AG04450 (cell line): ENCODE measurements around the gene RPL18. TPM values are rescaled to one million over a fixed set of nuclear protein-coding genes. Genes with fewer than 3 reads are reported as not detected.
A peak's percentile ranks its signal among the peaks of the same experiment; 100 is the strongest.

ENCODE experiments used
- CTCF ChIA-PET: fragments of 300-600, 350-600 bp; formaldehyde crosslinking; extraction: SDS; loops from one replicate; lab custom pipeline; 2022; ENCODE audit warnings: antibody characterized with exemption, inconsistent platforms; lab: Charles Lee
- POLR2A ChIA-PET: fragments of 350-600 bp; formaldehyde crosslinking; extraction: SDS; loops from one replicate; lab custom pipeline; 2021; ENCODE audit warnings: antibody characterized with exemption, inconsistent platforms; lab: Yijun Ruan, JAX
- DNase-seq: peaks from one replicate; pipeline ENCODE4 v3.0.0-alpha.2; 2011; ENCODE audit warnings: low read depth, low spot score
- H3K27ac ChIP-seq: one replicate; pipeline ENCODE4 v1.5.1; 2012; ENCODE audit warnings: low read depth, low read length, control low read depth
- H3K27me3 ChIP-seq: one replicate; pipeline ENCODE4 v1.6.0; 2012; ENCODE audit warnings: low read length; ENCODE audit not compliant: control insufficient read depth, insufficient read depth
- H3K4me3 ChIP-seq: 2 replicates; pipeline ENCODE4 v1.5.1; 2011; ENCODE audit warnings: mild to moderate bottlenecking, low read depth, low read length, control low read depth
- H3K9me3 ChIP-seq: 2 replicates; pipeline ENCODE4 v1.5.1; 2012; ENCODE audit warnings: low read length; ENCODE audit not compliant: control insufficient read depth, insufficient read depth
- CTCF ChIP-seq: IDR thresholded peaks from 2 replicates; pipeline ENCODE4 v1.5.1; 2011; ENCODE audit warnings: low read depth, low read length, control low read depth, inconsistent platforms
- polyA plus RNA-seq: library from polyadenylated mRNA; depleted of rRNA; stranded (reverse); fragments of >200 nt; gene quantifications from 2 replicates; pipeline ENCODE4 v1.2.3, GENCODE V29; 2011

RPL18 gene
- polyA plus RNA-seq, 1 experiment, result 1,020 TPM

- no peaks in the 10 kb centered on the region for H3K27me3 ChIP-seq
These were observed 1.6 kb downstream of the RPL18 start for GRCh38 chr19:48617146-48617937.

GRCh38 chr19:48616491-48617056 is 2.4 kb downstream of the RPL18 start:
- no peak for TF ChIP-seq CTCF
- H3K4me3 ChIP-seq, result peak overlapping the region; percentile 97
- no peaks in the 10 kb centered on the region; the same call in 1 of the 2 replicates for H3K9me3 ChIP-seq
- H3K27me3 ChIP-seq, result no peaks in the 10 kb centered on the region
- no peak overlapping the region for H3K27ac ChIP-seq
- POLR2A ChIA-PET, result interaction anchor here (0.6 kb wide), 1 partner anchor 280 kb away, joined by 3 read pairs; no protein-coding TSS in a partner anchor
- DNase-seq, result no peak
- CTCF ChIA-PET, result no interaction called here

More at GRCh38 chr19:48617146-48617937, 1.6 kb downstream of the RPL18 start:
- CTCF ChIA-PET, result interaction anchor here (0.6 to 0.8 kb wide), 3 partner anchors 8 to 112 kb away, joined by 3 to 7 read pairs (median 3); no protein-coding TSS in a partner anchor
- POLR2A ChIA-PET, result interaction anchor here (0.8 kb wide), 2 partner anchors 9 to 12 kb away, joined by 3 read pairs; no protein-coding TSS in a partner anchor
- peak overlapping the region; percentile 97 for H3K4me3 ChIP-seq
- no peak for DNase-seq
- no peak for TF ChIP-seq CTCF
- no peaks in the 10 kb centered on the region; the same call in 1 of the 2 replicates for H3K9me3 ChIP-seq
- H3K27ac ChIP-seq, result peak overlapping the region; percentile 21

- Histone ChIP-seq H3K27ac (no peak overlapping the region), H3K27me3 (no peaks in the 10 kb centered on the region), H3K4me3 (no peak overlapping the region), H3K9me3 (no peaks in the 10 kb centered on the region; the same call in 1 of the 2 replicates)
- CTCF ChIA-PET, result no interaction called here
- TF ChIP-seq CTCF, result no peak
- POLR2A ChIA-PET, result interaction anchor here (0.6 to 0.7 kb wide), 2 partner anchors 32 to 280 kb away, joined by 3 read pairs; no protein-coding TSS in a partner anchor
- DNase-seq, result no peak
These were observed 2.9 kb downstream of the RPL18 start for GRCh38 chr19:48616041-48616436.

- CTCF ChIA-PET, result interaction anchor here (0.7 kb wide), 1 partner anchor 75 kb away, joined by 3 read pairs; no protein-coding TSS in a partner anchor
- TF ChIP-seq CTCF, result no peak
- no peaks in the 10 kb centered on the region; the same call in 1 of the 2 replicates for H3K9me3 ChIP-seq
- H3K27me3 ChIP-seq, result no peaks in the 10 kb centered on the region
- H3K27ac ChIP-seq, result no peak overlapping the region
- no peak for DNase-seq
- POLR2A ChIA-PET, result interaction anchor here (0.7 kb wide), 1 partner anchor 31 kb away, joined by 3 read pairs; no protein-coding TSS in a partner anchor
- H3K4me3 ChIP-seq, result no peak overlapping the region
These were observed 3.5 kb downstream of the RPL18 start for GRCh38 chr19:48615231-48616040.
